Tibial nerve (tissue), 4 donors: ENCODE measurements around the gene NAGA.

ENCODE experiments used
- EP300 ChIP-seq, 2 donors: sonication (generic); formaldehyde crosslinking; IDR thresholded peaks; one replicate each; pipeline ENCODE4 v1.6.1; 2017; ENCODE audit warnings: antibody characterized with exemption in 2 of 2, mild to moderate bottlenecking in 1 of 2
- POLR2A ChIP-seq, 2 donors: fragments of 450-650 bp; IDR thresholded peaks; one replicate each; pipeline ENCODE4 v1.6.1; 2017; ENCODE audit warnings: antibody characterized with exemption in 2 of 2, mild to moderate bottlenecking in 2 of 2, moderate library complexity in 2 of 2
- TF ChIP-seq, protein P1 (sequence below), 5 experiments: fragments of 200-600 bp in 3 of 5; fragments of 450-650 bp in 2 of 5; sonication (generic) in 3 of 5; IDR thresholded peaks; one replicate each; pipeline ENCODE4 v1.5.1; 2016 to 2019; ENCODE audit warnings: antibody characterized with exemption in 5 of 5, mild to moderate bottlenecking in 3 of 5, moderate library complexity in 2 of 5

- TF ChIP-seq, protein P1, sequence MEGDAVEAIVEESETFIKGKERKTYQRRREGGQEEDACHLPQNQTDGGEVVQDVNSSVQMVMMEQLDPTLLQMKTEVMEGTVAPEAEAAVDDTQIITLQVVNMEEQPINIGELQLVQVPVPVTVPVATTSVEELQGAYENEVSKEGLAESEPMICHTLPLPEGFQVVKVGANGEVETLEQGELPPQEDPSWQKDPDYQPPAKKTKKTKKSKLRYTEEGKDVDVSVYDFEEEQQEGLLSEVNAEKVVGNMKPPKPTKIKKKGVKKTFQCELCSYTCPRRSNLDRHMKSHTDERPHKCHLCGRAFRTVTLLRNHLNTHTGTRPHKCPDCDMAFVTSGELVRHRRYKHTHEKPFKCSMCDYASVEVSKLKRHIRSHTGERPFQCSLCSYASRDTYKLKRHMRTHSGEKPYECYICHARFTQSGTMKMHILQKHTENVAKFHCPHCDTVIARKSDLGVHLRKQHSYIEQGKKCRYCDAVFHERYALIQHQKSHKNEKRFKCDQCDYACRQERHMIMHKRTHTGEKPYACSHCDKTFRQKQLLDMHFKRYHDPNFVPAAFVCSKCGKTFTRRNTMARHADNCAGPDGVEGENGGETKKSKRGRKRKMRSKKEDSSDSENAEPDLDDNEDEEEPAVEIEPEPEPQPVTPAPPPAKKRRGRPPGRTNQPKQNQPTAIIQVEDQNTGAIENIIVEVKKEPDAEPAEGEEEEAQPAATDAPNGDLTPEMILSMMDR (IDR thresholded peaks at IDR 0.05): no peak
- TF ChIP-seq POLR2A (IDR thresholded peaks at IDR 0.05) (no peak), EP300 (IDR thresholded peaks at IDR 0.05) (no peak)
Observed at GRCh38 chr22:42039271-42039670, 31.3 kb downstream of the NAGA start.
